Transverse colon (tissue), 4 donors: Measurements from ENCODE around the gene SPAST.

ENCODE experiments used
- CTCF ChIP-seq, 5 experiments: fragments of 200-600 bp in 3 of 5; fragments of 450-650 bp in 2 of 5; sonication (generic) in 3 of 5; IDR thresholded peaks; 1 replicate in 2 of 5; 2 replicates in 3 of 5; pipeline ENCODE4 v1.5.1; 2016 to 2017; ENCODE audit warnings: antibody characterized with exemption in 5 of 5, inconsistent platforms in 3 of 5, mild to moderate bottlenecking in 2 of 5, moderate library complexity in 1 of 5
- EP300 ChIP-seq: sonication (generic); formaldehyde crosslinking; IDR thresholded peaks from one replicate; pipeline ENCODE4 v1.6.1; 2017; ENCODE audit warnings: antibody characterized with exemption, low read depth
- POLR2A ChIP-seq: fragments of 450-650 bp; IDR thresholded peaks from one replicate; pipeline ENCODE4 v1.6.1; 2016; ENCODE audit warnings: antibody characterized with exemption, mild to moderate bottlenecking, moderate library complexity
- POLR2AphosphoS5 ChIP-seq, 3 donors: sonication (generic); formaldehyde crosslinking; IDR thresholded peaks; one replicate each; pipeline ENCODE4 v1.6.1; 2016; ENCODE audit warnings: antibody characterized with exemption in 3 of 3

- TF ChIP-seq CTCF (IDR thresholded peaks at IDR 0.05) (no peak), POLR2A (no peak), POLR2AphosphoS5 (IDR thresholded peaks at IDR 0.05) (no peak), EP300 (no peak)
These were observed 54.7 kb downstream of the SPAST start for GRCh38 chr2:32118055-32118454.
